Naive thymus-derived CD8-positive, alpha-beta T cell (primary cell): ENCODE data around the gene KMT5C. TPM values are rescaled to one million over a fixed set of nuclear protein-coding genes. Genes with fewer than 3 reads are reported as not detected.

Experiments
- ATAC-seq, 2 donors: fragments of 150-1000 bp; cut with Tn5 transposase in 1 of 2; sonication (Bioruptor Pico), chemical (Tn5 transposase) in 1 of 2; 1 replicate in 1 of 2; 2 replicates in 1 of 2; pipeline ENCODE4 v1.10.0; 2021; ENCODE audit warnings: mild to moderate bottlenecking in 2 of 2, moderate library complexity in 2 of 2
- POLR2A ChIA-PET: fragments of 350-600 bp; sonication (Branson Sonifier 250); formaldehyde crosslinking; loops from one replicate; lab custom pipeline; 2021; ENCODE audit warnings: antibody characterized with exemption; lab: Charles Lee
- DNase-seq, 10 donors: peaks; one replicate each; pipeline versions ENCODE4 v3.0.0 to v3.0.0-alpha.2; 2020 to 2022
- H3K27ac Mint-ChIP-seq, 10 donors: one replicate each; pipeline ENCODE4 v1.8.0; 2020 to 2022; ENCODE audit warnings: mild to moderate bottlenecking in 10 of 10, mixed read lengths in 10 of 10, moderate library complexity in 4 of 10, inconsistent platforms in 1 of 10
- H3K27me3 Mint-ChIP-seq, 5 donors: one replicate each; pipeline ENCODE4 v1.8.0; 2021 to 2022; ENCODE audit warnings: mixed read lengths in 5 of 5
- H3K36me3 Mint-ChIP-seq, 3 donors: one replicate each; pipeline ENCODE4 v1.8.0; 2020 to 2022; ENCODE audit warnings: mixed read lengths in 3 of 3, mild to moderate bottlenecking in 2 of 3, inconsistent platforms in 1 of 3
- H3K4me1 Mint-ChIP-seq, 4 donors: one replicate each; pipeline ENCODE4 v1.8.0; 2021 to 2022; ENCODE audit warnings: mixed read lengths in 4 of 4
- H3K4me3 Mint-ChIP-seq, 10 donors: one replicate each; pipeline ENCODE4 v1.8.0; 2020 to 2022; ENCODE audit warnings: mild to moderate bottlenecking in 10 of 10, mixed read lengths in 10 of 10, moderate library complexity in 6 of 10, inconsistent platforms in 1 of 10
- H3K9me3 Mint-ChIP-seq, 9 donors: one replicate each; pipeline ENCODE4 v1.8.0; 2020 to 2022; ENCODE audit warnings: mixed read lengths in 9 of 9, mild to moderate bottlenecking in 3 of 9, inconsistent platforms in 1 of 9, moderate library complexity in 1 of 9
- polyA plus RNA-seq, 3 donors: library from polyadenylated mRNA; unstranded; fragments of 300-500 nt; fragmentation: Illumina TruSeq; gene quantifications; one replicate each; pipeline ENCODE4 v1.2.3, GENCODE V29; 2021
- total RNA-seq, 8 experiments: library from RNA in 2 of 8; stranded (reverse) in 2 of 8; gene quantifications; one replicate each; pipeline ENCODE4 v1.2.3 and lab custom pipeline; 2021 to 2026

KMT5C gene
- total RNA-seq (10 to 100 TPM; 19.2 to 21.8 TPM), polyA plus RNA-seq (1 to 10 TPM; 1.7 to 2.5 (median 2.1) TPM), total RNA-seq (lab: John Stamatoyannopoulos, UW) (6.1 to 68.7 (median 22.3) reads per million in 6 experiments)

DNA sequence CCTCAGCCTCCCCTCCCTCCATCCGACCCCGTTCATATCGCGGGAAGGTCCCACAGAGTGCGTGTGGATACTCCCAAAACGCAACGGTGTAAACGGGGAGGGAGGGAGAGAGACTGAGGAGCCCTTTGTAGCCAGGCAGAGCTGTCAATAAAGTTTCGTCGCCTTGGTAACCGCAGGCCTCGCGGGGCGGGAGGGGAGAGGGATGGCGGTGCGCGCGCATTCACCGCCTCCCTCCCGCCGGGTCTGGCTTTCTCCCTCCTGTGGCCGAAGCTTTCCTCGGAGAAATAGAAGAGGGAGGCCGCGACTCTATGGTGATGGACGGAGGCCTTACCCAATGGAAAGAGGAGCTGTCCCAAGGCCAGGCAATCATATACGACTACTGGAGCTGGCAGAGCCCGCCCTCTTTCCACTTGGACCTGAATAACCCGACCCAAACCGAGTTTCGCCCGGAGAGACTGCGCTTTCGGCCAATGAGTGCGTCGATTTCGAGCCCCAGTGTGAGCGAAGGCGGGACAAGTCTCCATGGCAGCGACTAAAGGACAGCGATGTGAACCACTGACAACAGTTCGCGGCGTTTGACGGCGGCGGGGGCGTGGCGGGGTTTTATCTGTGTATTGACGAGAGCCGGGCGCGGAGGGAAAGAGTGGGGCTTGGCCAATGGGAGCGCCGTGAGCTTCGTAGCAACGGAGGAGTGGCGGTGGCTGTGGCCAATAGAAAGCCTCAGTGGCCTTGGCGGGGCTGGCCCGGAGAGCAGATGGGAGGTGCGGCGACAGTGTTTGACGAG, at the start of gene KMT5C:
KMT5C (plus strand) TSS at position 772 of the 784 bp plus-strand sequence. CDS start 2,061 bp downstream, outside the sequence.
- H3K36me3 Mint-ChIP-seq, result peaks cover 0 to 10% (median 7%) of the 10 kb centered on the region in 3 donors
- H3K27ac Mint-ChIP-seq, result peak within 1 kb of the TSS; percentile 89 to 99 (median 97)
- ATAC-seq, result peak; percentile 78 to 85
- peak; percentile 98 to 100 (median 100) for DNase-seq
- H3K4me1 Mint-ChIP-seq, result peaks cover 12 to 34% (median 23%) of the 10 kb centered on the region in 4 donors
- no peaks in the 10 kb centered on the region for H3K9me3 Mint-ChIP-seq
- POLR2A ChIA-PET, result interaction anchor here (0.7 to 2.1 kb wide), 25 partner anchors 9 to 1236 kb away, joined by 3 to 46 read pairs (median 4); partner anchors contain the start of genes FIZ1, HSPBP1, NDUFA3 and PPP1R12C
- H3K4me3 Mint-ChIP-seq, result peak within 1 kb of the TSS; percentile 83 to 99 (median 94)
- H3K27me3 Mint-ChIP-seq, result peaks cover 0 to 14% (median 0%) of the 10 kb centered on the region in 5 donors

DNA sequence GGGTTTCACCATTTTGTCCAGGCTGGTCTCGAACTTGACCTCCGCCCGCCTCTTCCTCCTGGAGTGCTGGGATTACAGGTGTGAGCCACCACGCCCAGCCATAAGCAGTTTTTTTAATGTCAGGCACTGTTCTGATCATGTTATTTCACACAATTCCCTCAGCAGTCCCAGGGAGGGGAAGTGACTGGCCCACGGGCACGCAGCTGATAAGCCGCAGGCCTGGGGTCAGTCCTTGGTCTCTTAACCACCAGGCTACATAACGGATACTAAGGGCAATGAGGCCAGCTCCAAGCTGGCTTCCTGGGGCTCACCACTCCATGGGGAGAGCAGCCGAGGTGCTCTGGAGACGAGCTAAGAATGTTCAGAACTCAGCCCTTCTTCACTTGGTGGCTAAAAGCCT, 42.4 kb upstream of the KMT5C start:
- DNase-seq (no peak), ATAC-seq (no peak)
- Mint-ChIP-seq H3K4me3 (no peak overlapping the region), H3K9me3 (no peaks in the 10 kb centered on the region), H3K36me3 (no peaks in the 10 kb centered on the region), H3K27me3 (peaks cover 0 to 3% (median 0%) of the 10 kb centered on the region in 5 donors), H3K27ac (peak overlapping the region in 3 of 10 donors; percentile 20 to 56 (median 55)), H3K4me1 (peaks cover 6 to 14% (median 10%) of the 10 kb centered on the region in 4 donors)
- POLR2A ChIA-PET, result interaction anchor here (0.7 kb wide), 2 partner anchors 164 to 286 kb away, joined by 5 read pairs; partner anchors contain the start of gene ISOC2

DNA sequence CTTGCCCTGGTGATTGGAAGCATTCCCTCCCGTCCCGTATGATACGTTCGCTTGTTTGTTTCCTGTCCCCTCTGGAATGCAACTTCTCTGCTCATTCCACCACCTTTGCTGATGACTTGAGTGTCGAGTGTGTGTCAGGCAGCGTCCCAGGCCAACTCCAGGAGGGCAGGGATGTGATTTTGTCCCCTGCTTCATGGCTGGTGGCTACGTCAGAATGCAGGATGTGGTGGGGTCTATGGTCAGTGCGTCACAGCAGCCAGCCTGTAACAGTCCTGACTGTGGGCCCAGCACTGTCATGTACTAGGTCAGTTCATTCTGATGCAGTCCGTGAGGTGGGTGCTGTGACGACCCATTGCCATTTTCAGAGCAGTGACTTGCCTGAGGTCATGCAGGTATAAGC, 39.7 kb upstream of the KMT5C start:
- ATAC-seq (no peak), DNase-seq (no peak)
- Mint-ChIP-seq H3K4me1 (peaks cover 6 to 14% (median 11%) of the 10 kb centered on the region in 4 donors), H3K4me3 (no peak overlapping the region), H3K36me3 (no peaks in the 10 kb centered on the region), H3K27me3 (peaks cover 0 to 3% (median 0%) of the 10 kb centered on the region in 5 donors), H3K27ac (no peak overlapping the region), H3K9me3 (no peaks in the 10 kb centered on the region)
- POLR2A ChIA-PET, result no interaction called here

- DNase-seq, result no peak
- ATAC-seq, result no peak
- peaks cover 6 to 17% (median 12%) of the 10 kb centered on the region in 4 donors for H3K4me1 Mint-ChIP-seq
- no peaks in the 10 kb centered on the region for H3K9me3 Mint-ChIP-seq
- H3K36me3 Mint-ChIP-seq, result no peaks in the 10 kb centered on the region
- H3K4me3 Mint-ChIP-seq, result peak overlapping the region in 9 of 10 donors; percentile 84 to 93 (median 89)
- H3K27me3 Mint-ChIP-seq, result peaks cover 0 to 3% (median 0%) of the 10 kb centered on the region in 5 donors
- H3K27ac Mint-ChIP-seq, result peak overlapping the region in 5 of 10 donors; percentile 53 to 96 (median 92)
- POLR2A ChIA-PET, result interaction anchor here (0.7 to 2.8 kb wide), 8 partner anchors 9 to 108 kb away, joined by 3 to 21 read pairs (median 7); partner anchors contain the start of genes HSPBP1, PPP6R1, TMEM238 and UBE2S
Observed at GRCh38 chr19:55300886-55301458, 38.7 kb upstream of the KMT5C start.

DNA sequence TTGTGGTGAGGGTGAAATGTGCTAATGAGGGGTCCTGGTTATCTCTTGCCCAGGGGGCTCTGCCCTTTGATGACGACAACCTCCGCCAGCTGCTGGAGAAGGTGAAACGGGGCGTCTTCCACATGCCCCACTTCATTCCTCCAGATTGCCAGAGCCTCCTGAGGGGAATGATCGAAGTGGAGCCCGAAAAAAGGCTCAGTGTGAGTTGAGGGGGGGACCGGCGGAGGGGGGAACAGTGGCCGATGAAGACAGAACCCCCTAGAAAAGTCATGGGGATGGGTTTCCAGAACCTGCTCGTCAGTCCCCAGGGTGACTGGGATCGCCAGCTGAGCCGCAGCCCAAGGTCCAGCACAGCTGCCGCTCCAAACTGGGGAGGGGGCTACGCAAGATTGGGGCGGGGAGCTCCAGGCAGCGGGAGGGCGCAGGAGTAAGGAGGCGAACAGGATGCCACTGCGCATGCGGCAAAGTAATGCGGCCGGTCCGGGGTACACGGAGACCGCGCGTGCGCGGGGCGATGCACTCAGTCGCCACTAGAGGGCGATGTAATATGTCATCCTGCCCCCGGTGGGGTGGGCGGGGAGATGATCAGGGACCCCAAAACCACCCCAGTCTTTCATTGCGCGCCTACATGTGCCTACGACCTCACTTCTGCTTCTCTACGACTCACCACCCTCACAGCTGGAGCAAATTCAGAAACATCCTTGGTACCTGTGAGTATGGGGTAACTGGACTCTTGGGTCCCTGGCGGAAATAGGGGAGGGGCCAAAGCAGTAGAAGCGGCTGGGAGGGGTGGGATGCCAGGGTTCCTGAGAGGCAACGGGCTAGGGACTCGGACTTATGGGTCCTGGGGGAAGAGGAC, 38.0 kb upstream of the KMT5C start:
- Mint-ChIP-seq H3K9me3 (no peaks in the 10 kb centered on the region), H3K4me3 (peak overlapping the region; percentile 84 to 95 (median 90)), H3K4me1 (peaks cover 5 to 14% (median 11%) of the 10 kb centered on the region in 4 donors), H3K27ac (peak overlapping the region; percentile 73 to 96 (median 92)), H3K36me3 (no peaks in the 10 kb centered on the region), H3K27me3 (peaks cover 0 to 3% (median 0%) of the 10 kb centered on the region in 5 donors)
- ATAC-seq (peak; percentile 92 to 94), DNase-seq (peak; percentile 91 to 99 (median 94))
- POLR2A ChIA-PET, result interaction anchor here (0.7 to 2.8 kb wide), 12 partner anchors 9 to 107 kb away, joined by 3 to 21 read pairs (median 4); partner anchors contain the start of genes BRSK1, HSPBP1, KMT5C and PPP6R1

GRCh38 chr19:55302318-55302703, 37.4 kb upstream of the KMT5C start:
- ATAC-seq (no peak), DNase-seq (no peak)
- POLR2A ChIA-PET, result interaction anchor here (0.8 to 2.8 kb wide), 12 partner anchors 10 to 107 kb away, joined by 3 to 21 read pairs (median 4); partner anchors contain the start of genes BRSK1, HSPBP1, KMT5C and PPP6R1
- H3K27ac Mint-ChIP-seq, result peak overlapping the region; percentile 73 to 96 (median 92)
- H3K36me3 Mint-ChIP-seq, result no peaks in the 10 kb centered on the region
- no peaks in the 10 kb centered on the region for H3K9me3 Mint-ChIP-seq
- H3K27me3 Mint-ChIP-seq, result peaks cover 0 to 3% (median 0%) of the 10 kb centered on the region in 5 donors
- H3K4me1 Mint-ChIP-seq, result peaks cover 5 to 14% (median 11%) of the 10 kb centered on the region in 4 donors
- H3K4me3 Mint-ChIP-seq, result peak overlapping the region; percentile 84 to 95 (median 90)

DNA sequence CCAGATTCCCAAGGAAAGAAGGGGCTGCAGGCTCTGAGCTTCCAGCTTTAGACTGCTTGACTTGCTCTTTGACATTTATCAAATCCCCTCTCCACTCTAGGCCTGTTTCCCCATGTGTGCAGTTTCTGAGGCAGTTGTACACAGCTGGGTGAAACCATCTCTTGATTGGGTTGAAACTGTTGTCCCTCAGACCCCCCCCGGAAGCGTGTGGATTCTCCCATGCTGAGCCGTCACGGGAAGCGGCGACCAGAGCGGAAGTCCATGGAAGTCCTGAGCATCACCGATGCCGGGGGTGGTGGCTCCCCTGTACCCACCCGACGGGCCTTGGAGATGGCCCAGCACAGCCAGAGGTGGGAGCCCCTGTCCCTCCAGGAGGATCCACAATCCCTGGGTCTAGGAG, 36.2 kb upstream of the KMT5C start:
- no peaks in the 10 kb centered on the region for H3K36me3 Mint-ChIP-seq
- H3K4me3 Mint-ChIP-seq, result no peak overlapping the region
- peaks cover 5 to 14% (median 11%) of the 10 kb centered on the region in 4 donors for H3K4me1 Mint-ChIP-seq
- POLR2A ChIA-PET, result interaction anchor here (1.1 to 2.8 kb wide), 5 partner anchors 23 to 88 kb away, joined by 3 to 21 read pairs (median 3); partner anchors contain the start of genes KMT5C and TMEM238
- peaks cover 0 to 3% (median 0%) of the 10 kb centered on the region in 5 donors for H3K27me3 Mint-ChIP-seq
- no peak for DNase-seq
- H3K9me3 Mint-ChIP-seq, result no peaks in the 10 kb centered on the region
- no peak overlapping the region for H3K27ac Mint-ChIP-seq
- ATAC-seq, result no peak

GRCh38 chr19:55304279-55304978, 35.2 kb upstream of the KMT5C start:
- ATAC-seq (no peak), DNase-seq (no peak)
- POLR2A ChIA-PET, result interaction anchor here (1.1 kb wide), 1 partner anchor 51 kb away, joined by 3 read pairs; no protein-coding TSS in a partner anchor
- H3K36me3 Mint-ChIP-seq, result peaks cover 0 to 2% (median 0%) of the 10 kb centered on the region in 3 donors
- peaks cover 5 to 14% (median 11%) of the 10 kb centered on the region in 4 donors for H3K4me1 Mint-ChIP-seq
- H3K4me3 Mint-ChIP-seq, result no peak overlapping the region
- H3K27ac Mint-ChIP-seq, result no peak overlapping the region
- no peaks in the 10 kb centered on the region for H3K9me3 Mint-ChIP-seq
- H3K27me3 Mint-ChIP-seq, result peaks cover 0 to 3% (median 0%) of the 10 kb centered on the region in 5 donors

DNA sequence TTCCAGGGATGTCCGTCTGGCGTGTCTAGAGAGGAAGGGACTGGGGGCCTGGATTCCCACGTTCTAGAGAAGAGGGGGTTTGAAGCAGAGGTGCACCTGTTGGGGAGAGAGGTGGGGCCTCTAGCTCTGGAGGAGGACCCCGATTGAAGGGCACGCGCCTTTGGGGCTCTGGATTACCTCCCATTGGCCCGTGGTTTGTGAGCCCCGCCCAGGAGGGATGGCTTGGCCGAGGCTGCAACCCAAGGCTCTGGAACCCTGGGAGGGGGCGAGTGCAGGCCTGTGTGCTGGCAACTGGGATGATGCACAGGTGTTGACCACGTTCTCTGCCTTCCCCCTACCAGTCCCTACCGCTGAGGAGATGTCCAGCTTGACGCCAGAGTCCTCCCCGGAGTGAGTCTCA, 34.7 kb upstream of the KMT5C start:
- Mint-ChIP-seq H3K9me3 (no peaks in the 10 kb centered on the region), H3K27me3 (peaks cover 0 to 2% (median 0%) of the 10 kb centered on the region in 5 donors), H3K4me1 (peaks cover 5 to 14% (median 11%) of the 10 kb centered on the region in 4 donors), H3K27ac (peak overlapping the region in 3 of 10 donors; percentile 34 to 78 (median 56)), H3K36me3 (peaks cover 0 to 2% (median 0%) of the 10 kb centered on the region in 3 donors), H3K4me3 (no peak overlapping the region)
- DNase-seq (no peak), ATAC-seq (no peak)
- POLR2A ChIA-PET, result no interaction called here

DNA sequence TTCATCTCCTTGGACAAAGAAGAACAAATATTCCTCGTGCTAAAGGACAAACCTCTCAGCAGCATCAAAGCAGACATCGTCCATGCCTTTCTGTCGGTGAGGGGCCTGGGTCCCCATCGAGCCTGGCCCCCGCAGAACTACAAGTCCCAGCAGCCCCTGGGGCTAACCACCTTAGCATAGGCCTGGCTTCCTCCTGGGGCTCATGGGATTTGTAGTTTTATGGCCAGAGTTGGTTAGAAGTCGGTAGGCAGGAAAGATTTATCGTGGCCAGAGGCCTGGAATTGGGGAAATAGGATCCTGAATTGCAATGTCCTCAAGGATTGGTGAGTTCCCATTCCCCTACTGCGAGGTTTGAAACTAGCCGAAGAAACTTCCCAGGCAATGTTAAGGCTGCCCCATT, 34.2 kb upstream of the KMT5C start:
- peak overlapping the region in 7 of 10 donors; percentile 34 to 89 (median 78) for H3K27ac Mint-ChIP-seq
- peaks cover 0 to 3% (median 2%) of the 10 kb centered on the region in 3 donors for H3K36me3 Mint-ChIP-seq
- H3K9me3 Mint-ChIP-seq, result no peaks in the 10 kb centered on the region
- DNase-seq, result peak in 9 of 10 donors; percentile 28 to 79 (median 48)
- no peaks in the 10 kb centered on the region for H3K27me3 Mint-ChIP-seq
- peak overlapping the region in 1 of 10 donors; percentile 28 for H3K4me3 Mint-ChIP-seq
- POLR2A ChIA-PET, result no interaction called here
- peak; percentile 54 to 68 for ATAC-seq
- H3K4me1 Mint-ChIP-seq, result peaks cover 7 to 14% (median 11%) of the 10 kb centered on the region in 4 donors
